Naive thymus-derived CD8-positive, alpha-beta T cell (primary cell): ENCODE data around the gene ERCC8. TPM values are rescaled to one million over a fixed set of nuclear protein-coding genes. Genes with fewer than 3 reads are reported as not detected.
"Not testable (repeated sequence)": the region's sequence is repeated elsewhere in the genome, so short reads cannot be mapped to it uniquely, and the experiment has no call there.

Experiments
- ATAC-seq, 2 donors: fragments of 150-1000 bp; cut with Tn5 transposase in 1 of 2; sonication (Bioruptor Pico), chemical (Tn5 transposase) in 1 of 2; 1 replicate in 1 of 2; 2 replicates in 1 of 2; pipeline ENCODE4 v1.10.0; 2021; ENCODE audit warnings: mild to moderate bottlenecking in 2 of 2, moderate library complexity in 2 of 2
- POLR2A ChIA-PET: fragments of 350-600 bp; sonication (Branson Sonifier 250); formaldehyde crosslinking; loops from one replicate; lab custom pipeline; 2021; ENCODE audit warnings: antibody characterized with exemption; lab: Charles Lee
- DNase-seq, 10 donors: peaks; one replicate each; pipeline versions ENCODE4 v3.0.0 to v3.0.0-alpha.2; 2020 to 2022
- H3K27ac Mint-ChIP-seq, 10 donors: one replicate each; pipeline ENCODE4 v1.8.0; 2020 to 2022; ENCODE audit warnings: mild to moderate bottlenecking in 10 of 10, mixed read lengths in 10 of 10, moderate library complexity in 4 of 10, inconsistent platforms in 1 of 10
- H3K27me3 Mint-ChIP-seq, 5 donors: one replicate each; pipeline ENCODE4 v1.8.0; 2021 to 2022; ENCODE audit warnings: mixed read lengths in 5 of 5
- H3K36me3 Mint-ChIP-seq, 3 donors: one replicate each; pipeline ENCODE4 v1.8.0; 2020 to 2022; ENCODE audit warnings: mixed read lengths in 3 of 3, mild to moderate bottlenecking in 2 of 3, inconsistent platforms in 1 of 3
- H3K4me1 Mint-ChIP-seq, 4 donors: one replicate each; pipeline ENCODE4 v1.8.0; 2021 to 2022; ENCODE audit warnings: mixed read lengths in 4 of 4
- H3K4me3 Mint-ChIP-seq, 10 donors: one replicate each; pipeline ENCODE4 v1.8.0; 2020 to 2022; ENCODE audit warnings: mild to moderate bottlenecking in 10 of 10, mixed read lengths in 10 of 10, moderate library complexity in 6 of 10, inconsistent platforms in 1 of 10
- H3K9me3 Mint-ChIP-seq, 9 donors: one replicate each; pipeline ENCODE4 v1.8.0; 2020 to 2022; ENCODE audit warnings: mixed read lengths in 9 of 9, mild to moderate bottlenecking in 3 of 9, inconsistent platforms in 1 of 9, moderate library complexity in 1 of 9
- polyA plus RNA-seq, 3 donors: library from polyadenylated mRNA; unstranded; fragments of 300-500 nt; fragmentation: Illumina TruSeq; gene quantifications; one replicate each; pipeline ENCODE4 v1.2.3, GENCODE V29; 2021
- total RNA-seq, 8 experiments: library from RNA in 2 of 8; stranded (reverse) in 2 of 8; gene quantifications; one replicate each; pipeline ENCODE4 v1.2.3 and lab custom pipeline; 2021 to 2026

The ERCC8 gene
- total and polyA plus RNA-seq, 5 experiments from 2014 or later, result 7.6 to 16.6 (median 12.7) TPM

DNA sequence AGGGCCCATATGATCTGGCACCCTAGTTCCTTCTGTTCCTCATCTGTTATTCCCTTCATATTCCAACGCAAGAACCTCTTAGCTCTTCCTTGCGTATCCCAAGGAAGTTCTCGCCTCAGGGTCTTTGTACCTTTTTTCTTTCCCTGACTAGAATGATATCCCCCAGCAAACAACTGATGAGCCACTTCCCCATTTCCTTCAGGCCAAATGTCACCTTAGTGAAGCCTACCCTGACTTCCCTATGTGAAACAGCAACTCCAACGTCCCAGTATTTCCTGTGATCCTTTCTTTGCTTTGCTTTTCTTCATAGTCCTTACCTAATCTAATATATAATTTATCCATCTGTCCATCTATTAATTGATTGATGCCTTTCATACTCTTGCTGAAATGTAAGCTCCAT lies 47.9 kb downstream of the ERCC8 start:
- POLR2A ChIA-PET, result no interaction called here
- DNase-seq (no peak), ATAC-seq (no peak)
- Mint-ChIP-seq H3K27me3 (no peaks in the 10 kb centered on the region), H3K4me3 (no peak overlapping the region), H3K27ac (no peak overlapping the region), H3K9me3 (peaks cover 0 to 2% (median 0%) of the 10 kb centered on the region in 9 donors), H3K4me1 (no peaks in the 10 kb centered on the region), H3K36me3 (peaks cover 25 to 66% (median 58%) of the 10 kb centered on the region in 3 donors)

DNA sequence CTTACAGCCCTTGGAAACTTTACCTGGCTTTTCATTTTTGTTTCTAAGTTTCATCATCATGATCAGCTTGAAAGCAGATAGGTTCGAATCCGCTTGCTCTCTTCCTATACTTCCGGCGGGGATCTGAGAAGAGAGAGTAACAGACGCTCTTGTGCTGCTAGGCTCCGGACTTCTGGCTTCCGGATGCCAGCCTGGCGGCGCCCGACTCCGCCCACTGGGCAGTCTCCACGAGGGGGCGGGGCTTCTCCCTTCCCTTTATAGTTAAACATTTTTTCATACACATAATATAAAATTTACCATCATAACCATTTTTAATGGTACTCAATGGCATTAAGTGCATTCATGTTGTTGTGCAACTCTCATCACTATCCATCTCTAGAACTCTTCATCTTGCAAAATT lies 51.3 kb downstream of the ERCC8 start:
- ATAC-seq, result no peak
- Mint-ChIP-seq H3K4me3 (no peak overlapping the region), H3K36me3 (peaks cover 27 to 70% (median 60%) of the 10 kb centered on the region in 3 donors), H3K27ac (no peak overlapping the region), H3K27me3 (no peaks in the 10 kb centered on the region), H3K4me1 (no peaks in the 10 kb centered on the region), H3K9me3 (peaks cover 0 to 2% (median 0%) of the 10 kb centered on the region in 9 donors)
- POLR2A ChIA-PET, result no interaction called here
- no peak for DNase-seq

DNA sequence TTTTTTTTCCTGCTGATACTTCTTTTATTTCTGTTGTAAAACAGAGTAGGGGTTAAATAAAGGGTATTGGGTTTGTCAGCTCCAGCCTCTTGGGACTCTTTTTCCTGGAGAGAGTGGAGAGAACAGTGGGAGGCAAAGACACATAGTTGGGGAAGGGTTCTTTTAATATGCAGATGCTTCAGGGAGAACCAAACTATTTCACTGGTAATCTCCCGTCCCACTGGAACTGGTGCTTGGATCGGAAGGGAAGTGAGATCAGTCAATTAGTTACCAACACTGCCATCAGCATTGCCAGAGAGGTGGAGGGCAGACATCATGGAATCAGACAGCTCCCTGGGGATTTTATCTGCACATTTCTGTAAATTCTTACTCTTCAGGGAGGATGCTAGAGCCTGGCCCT lies 53.2 kb downstream of the ERCC8 start:
- Mint-ChIP-seq H3K4me3 (no peak overlapping the region), H3K9me3 (peaks cover 0 to 2% (median 0%) of the 10 kb centered on the region in 9 donors), H3K36me3 (peaks cover 24 to 67% (median 52%) of the 10 kb centered on the region in 3 donors), H3K4me1 (no peaks in the 10 kb centered on the region), H3K27me3 (no peaks in the 10 kb centered on the region), H3K27ac (no peak overlapping the region)
- ATAC-seq (no peak), DNase-seq (no peak)
- POLR2A ChIA-PET, result no interaction called here

DNA sequence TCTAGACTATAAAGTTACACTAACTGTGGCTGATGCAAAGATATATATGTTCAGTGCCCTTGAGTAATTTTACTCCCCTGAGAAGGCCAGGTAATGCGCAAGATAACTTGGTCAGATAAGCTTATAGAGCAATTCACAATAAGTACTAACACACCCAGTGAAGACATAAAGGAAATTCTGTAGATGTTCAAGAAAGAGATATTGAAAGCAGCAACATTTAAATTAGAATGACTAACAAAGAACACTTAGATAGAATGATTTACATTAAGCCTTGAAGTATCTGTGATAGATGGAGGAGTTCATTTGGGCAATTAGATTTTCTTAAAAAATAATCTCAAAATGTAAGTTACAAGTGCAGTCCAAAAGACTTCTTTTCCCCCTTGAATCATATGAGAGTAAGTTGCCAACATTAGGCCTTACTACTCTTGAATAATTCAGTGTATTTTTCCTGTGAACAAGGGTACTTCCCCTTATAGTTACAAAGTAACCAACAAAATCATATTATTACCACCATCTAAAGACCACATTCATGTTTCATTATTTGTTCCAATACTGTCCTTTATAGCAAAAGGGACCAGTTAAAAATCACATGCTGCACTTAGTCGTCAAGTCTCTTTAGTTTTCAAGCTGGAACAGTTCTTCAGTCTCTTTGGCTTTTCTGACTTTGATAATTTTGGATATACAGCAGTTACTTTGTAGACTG lies 56.4 kb downstream of the ERCC8 start:
- peaks cover 0 to 3% (median 0%) of the 10 kb centered on the region in 9 donors for H3K9me3 Mint-ChIP-seq
- H3K27ac Mint-ChIP-seq, result no peak overlapping the region
- DNase-seq (no peak), ATAC-seq (no peak)
- POLR2A ChIA-PET, result no interaction called here
- H3K27me3 Mint-ChIP-seq, result no peaks in the 10 kb centered on the region
- H3K36me3 Mint-ChIP-seq, result peaks cover 32 to 65% (median 38%) of the 10 kb centered on the region in 3 donors
- H3K4me1 Mint-ChIP-seq, result no peaks in the 10 kb centered on the region
- no peak overlapping the region for H3K4me3 Mint-ChIP-seq

DNA sequence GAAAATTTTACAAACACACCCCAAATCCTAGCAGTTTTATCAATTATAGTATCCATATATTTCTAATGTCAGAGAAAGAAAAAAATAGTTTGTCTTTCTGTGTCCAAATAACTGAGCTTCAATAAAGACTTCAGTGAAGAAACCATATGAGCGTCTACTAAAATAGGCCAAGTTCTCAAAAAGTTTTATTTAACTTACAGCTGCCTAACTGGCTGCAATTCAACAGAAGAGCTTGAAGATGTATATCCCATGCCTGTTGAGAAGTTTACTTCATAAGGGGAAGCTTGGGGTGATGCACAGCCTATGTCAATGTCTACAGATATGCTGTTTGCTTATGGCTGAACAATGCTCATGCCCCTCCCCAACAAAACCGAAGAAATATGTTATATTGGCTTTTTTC lies 57.1 kb downstream of the ERCC8 start:
- POLR2A ChIA-PET, result no interaction called here
- no peak overlapping the region for H3K4me3 Mint-ChIP-seq
- no peak for ATAC-seq
- DNase-seq, result no peak
- no peak overlapping the region for H3K27ac Mint-ChIP-seq
- H3K4me1 Mint-ChIP-seq, result no peaks in the 10 kb centered on the region
- H3K36me3 Mint-ChIP-seq, result peaks cover 28 to 63% (median 32%) of the 10 kb centered on the region in 3 donors
- H3K27me3 Mint-ChIP-seq, result no peaks in the 10 kb centered on the region
- H3K9me3 Mint-ChIP-seq, result peaks cover 0 to 7% (median 0%) of the 10 kb centered on the region in 9 donors

DNA sequence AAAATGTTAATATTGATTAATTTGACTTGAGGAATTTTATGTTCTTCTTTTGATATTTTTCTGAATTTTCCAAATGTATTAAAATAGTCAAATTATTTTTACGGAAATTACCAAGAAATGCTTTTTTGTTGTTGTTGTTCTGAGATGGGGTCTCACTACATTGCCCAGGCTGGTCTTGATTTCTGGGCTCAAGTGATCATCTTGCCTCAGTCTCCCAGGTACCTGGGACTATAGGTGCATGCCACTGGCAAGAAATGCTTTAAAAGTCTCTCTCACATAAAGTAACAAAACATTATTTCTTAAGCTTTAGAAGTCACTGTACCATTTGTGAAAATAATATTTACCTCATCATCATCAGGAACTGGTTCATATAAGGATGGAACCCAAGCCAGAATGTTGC lies 57.8 kb downstream of the ERCC8 start:
- peaks cover 28 to 62% (median 32%) of the 10 kb centered on the region in 3 donors for H3K36me3 Mint-ChIP-seq
- no peaks in the 10 kb centered on the region for H3K4me1 Mint-ChIP-seq
- DNase-seq, result no peak
- no peak overlapping the region for H3K4me3 Mint-ChIP-seq
- H3K9me3 Mint-ChIP-seq, result peaks cover 0 to 7% (median 0%) of the 10 kb centered on the region in 9 donors
- no peak for ATAC-seq
- POLR2A ChIA-PET, result no interaction called here
- no peaks in the 10 kb centered on the region for H3K27me3 Mint-ChIP-seq
- no peak overlapping the region for H3K27ac Mint-ChIP-seq

DNA sequence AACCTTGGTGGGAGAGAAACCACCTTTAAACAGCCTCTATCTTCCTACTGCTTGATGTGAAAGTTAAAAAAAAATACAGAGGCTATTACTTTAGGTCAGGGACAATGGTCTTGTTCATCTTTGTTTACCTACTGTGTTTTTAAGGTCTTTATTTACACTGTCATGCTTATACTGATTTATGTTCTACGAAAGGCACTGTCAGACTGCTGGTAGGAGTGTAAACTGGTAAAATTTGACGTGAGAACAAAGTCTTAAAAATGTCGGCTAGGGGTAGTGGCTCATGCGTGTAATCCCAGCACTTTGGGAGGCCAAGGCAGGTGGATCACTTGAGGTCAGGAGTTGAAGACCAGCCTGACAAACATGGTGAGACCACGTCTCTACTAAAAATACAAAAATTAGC lies 58.7 kb downstream of the ERCC8 start:
- POLR2A ChIA-PET, result no interaction called here
- Mint-ChIP-seq H3K4me1 (no peaks in the 10 kb centered on the region), H3K9me3 (peaks cover 0 to 13% (median 2%) of the 10 kb centered on the region in 9 donors), H3K36me3 (peaks cover 28 to 63% (median 32%) of the 10 kb centered on the region in 3 donors), H3K4me3 (no peak overlapping the region), H3K27ac (no peak overlapping the region), H3K27me3 (no peaks in the 10 kb centered on the region)
- ATAC-seq (no peak), DNase-seq (no peak)

DNA sequence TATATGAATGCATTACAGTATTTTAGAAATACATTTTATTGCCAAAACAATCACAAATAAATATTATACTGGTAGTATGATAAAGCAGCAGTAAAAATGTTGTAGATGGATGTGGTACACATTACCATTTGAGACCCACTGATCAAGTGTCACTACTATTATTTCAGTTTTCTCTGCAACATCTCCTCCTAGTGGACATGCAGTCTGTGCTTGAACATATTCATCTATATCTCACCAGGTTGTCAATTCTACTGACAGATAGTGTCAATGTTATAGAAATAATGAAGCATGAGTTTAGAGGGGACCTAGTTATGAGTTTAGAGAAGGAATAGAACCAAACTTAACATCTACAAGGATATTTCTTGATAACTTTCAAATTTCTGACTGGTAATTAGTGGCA lies 61.6 kb downstream of the ERCC8 start:
- no peak overlapping the region for H3K4me3 Mint-ChIP-seq
- POLR2A ChIA-PET, result no interaction called here
- H3K4me1 Mint-ChIP-seq, result no peaks in the 10 kb centered on the region

DNA sequence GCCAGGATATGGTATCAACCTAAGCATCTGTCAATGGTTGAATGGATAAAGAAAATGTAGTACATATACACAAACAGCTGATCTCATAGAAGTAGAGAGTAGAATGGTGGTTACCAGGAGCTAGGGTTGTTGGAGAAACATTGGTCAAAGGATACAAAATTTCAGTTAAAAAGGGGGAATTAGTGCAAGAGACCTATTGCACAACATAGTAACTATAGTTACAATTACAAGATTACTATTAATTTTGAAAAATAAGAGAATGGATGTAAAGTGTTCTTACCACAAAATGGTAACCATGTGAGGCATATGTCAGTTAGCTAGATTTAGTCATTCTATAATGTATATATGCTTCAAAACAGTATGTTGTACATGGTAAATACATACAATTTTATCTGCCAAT lies 72.0 kb downstream of the ERCC8 start:
- H3K4me3 Mint-ChIP-seq, result no peak overlapping the region
- H3K36me3 Mint-ChIP-seq, result peaks cover 29 to 54% (median 36%) of the 10 kb centered on the region in 3 donors
- no peaks in the 10 kb centered on the region for H3K4me1 Mint-ChIP-seq
- DNase-seq (no peak), ATAC-seq (no peak)
- H3K9me3 Mint-ChIP-seq, result peaks cover 5 to 59% (median 29%) of the 10 kb centered on the region in 9 donors
- H3K27ac Mint-ChIP-seq, result no peak overlapping the region
- POLR2A ChIA-PET, result no interaction called here
- H3K27me3 Mint-ChIP-seq, result no peaks in the 10 kb centered on the region

More for the DNA sequence above, 61.6 kb downstream of the ERCC8 start:
- H3K36me3 Mint-ChIP-seq, result peaks cover 15 to 47% (median 25%) of the 10 kb centered on the region in 3 donors
- no peaks in the 10 kb centered on the region for H3K27me3 Mint-ChIP-seq
- H3K9me3 Mint-ChIP-seq, result peaks cover 0 to 25% (median 10%) of the 10 kb centered on the region in 9 donors
- ATAC-seq, result no peak
- DNase-seq, result no peak
- no peak overlapping the region for H3K27ac Mint-ChIP-seq

DNA sequence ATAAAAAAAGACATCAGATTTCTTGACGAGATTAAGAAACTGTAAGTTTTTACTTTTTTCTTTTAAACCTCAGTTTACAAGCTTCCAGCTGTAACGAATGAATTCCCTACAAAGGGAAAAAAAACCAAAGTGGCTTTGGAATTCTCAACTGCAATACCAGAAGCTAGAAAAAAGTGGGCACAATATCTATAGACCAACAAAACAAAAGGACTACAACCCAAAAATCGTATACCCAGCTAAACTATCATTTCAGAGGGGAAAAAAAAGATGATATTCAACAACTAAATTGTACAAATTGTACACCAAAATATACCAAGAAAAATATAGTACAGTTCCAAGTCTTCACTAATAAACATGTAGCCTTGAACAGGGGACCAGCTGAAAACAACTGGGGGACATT lies 74.0 kb downstream of the ERCC8 start:
- H3K36me3 Mint-ChIP-seq, result peaks cover 29 to 52% (median 36%) of the 10 kb centered on the region in 3 donors
- no peaks in the 10 kb centered on the region for H3K27me3 Mint-ChIP-seq
- ATAC-seq, result no peak
- no peak for DNase-seq
- no peak overlapping the region for H3K4me3 Mint-ChIP-seq
- H3K27ac Mint-ChIP-seq, result no peak overlapping the region
- no peaks in the 10 kb centered on the region for H3K4me1 Mint-ChIP-seq
- POLR2A ChIA-PET, result no interaction called here
- H3K9me3 Mint-ChIP-seq, result peaks cover 5 to 65% (median 29%) of the 10 kb centered on the region in 9 donors

DNA sequence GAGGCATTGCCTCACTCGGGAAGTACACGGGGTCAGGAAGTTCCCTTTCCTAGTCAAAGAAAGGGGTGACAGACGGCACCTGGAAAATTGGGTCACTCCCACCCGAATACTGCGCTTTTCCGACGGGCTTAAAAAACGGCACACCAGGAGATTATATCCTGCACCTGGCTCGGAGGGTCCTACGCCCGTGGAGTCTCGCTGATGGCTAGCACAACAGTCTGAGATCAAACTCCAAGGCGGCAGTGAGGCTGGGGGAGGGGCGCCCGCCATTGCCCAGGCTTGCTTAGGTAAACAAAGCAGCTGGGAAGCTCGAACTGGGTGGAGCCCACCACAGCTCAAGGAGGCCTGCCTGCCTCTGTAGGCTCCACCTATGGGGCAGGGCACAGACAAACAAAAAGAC lies 84.3 kb downstream of the ERCC8 start:
- H3K27me3 Mint-ChIP-seq, ATAC-seq, POLR2A ChIA-PET, DNase-seq, H3K4me3 Mint-ChIP-seq, H3K27ac Mint-ChIP-seq, H3K4me1 Mint-ChIP-seq: not testable (repeated sequence)
- Mint-ChIP-seq H3K9me3 (peaks cover 0 to 38% (median 18%) of the 10 kb centered on the region in 9 donors), H3K36me3 (peaks cover 4 to 39% (median 10%) of the 10 kb centered on the region in 3 donors)

DNA sequence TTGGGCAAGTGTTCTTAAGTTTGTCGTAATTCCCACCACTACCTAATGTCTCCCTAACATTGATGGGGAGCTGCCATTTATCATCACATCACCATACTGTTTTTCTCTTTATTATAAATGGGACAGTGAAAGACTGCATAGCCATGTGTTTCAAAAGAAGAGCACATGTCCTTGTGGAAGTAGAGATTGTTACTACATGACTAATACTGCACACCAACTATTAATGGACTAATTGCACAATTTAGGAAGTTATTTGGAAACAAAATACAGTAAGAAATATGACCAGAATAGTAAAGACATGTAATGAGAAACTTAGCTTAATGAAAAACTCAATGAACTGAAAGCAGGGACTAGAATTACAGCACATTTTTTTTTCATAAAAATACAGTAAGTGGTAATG lies 88.8 kb downstream of the ERCC8 start:
- POLR2A ChIA-PET, result no interaction called here
- H3K36me3 Mint-ChIP-seq, result peaks cover 4 to 17% (median 4%) of the 10 kb centered on the region in 3 donors
- no peaks in the 10 kb centered on the region for H3K4me1 Mint-ChIP-seq
- H3K27me3 Mint-ChIP-seq, result no peaks in the 10 kb centered on the region
- H3K27ac Mint-ChIP-seq, result no peak overlapping the region
- DNase-seq (no peak), ATAC-seq (no peak)
- H3K9me3 Mint-ChIP-seq, result peaks cover 0 to 18% (median 8%) of the 10 kb centered on the region in 9 donors
- H3K4me3 Mint-ChIP-seq, result no peak overlapping the region

DNA sequence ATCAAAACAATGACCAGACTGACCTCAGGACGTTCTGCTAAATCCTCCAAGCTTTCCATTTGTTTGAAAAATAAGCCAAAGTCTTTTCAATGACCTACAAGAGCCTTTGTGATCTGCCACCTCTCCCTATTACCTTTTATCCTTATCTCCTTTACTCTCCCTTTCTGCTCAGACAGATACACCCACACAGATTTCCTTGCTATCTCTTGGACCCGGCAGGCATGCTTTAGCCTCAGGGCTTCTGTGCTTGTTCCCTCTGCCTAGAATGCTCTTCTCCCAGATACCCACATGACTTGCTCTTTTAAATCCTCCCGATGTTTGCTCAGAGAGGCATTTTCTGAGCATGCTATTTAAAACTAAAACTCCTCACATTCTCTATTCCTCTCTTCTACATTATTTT lies 91.9 kb downstream of the ERCC8 start:
- Mint-ChIP-seq H3K4me1 (no peaks in the 10 kb centered on the region), H3K4me3 (no peak overlapping the region), H3K36me3 (peaks cover 0 to 8% (median 0%) of the 10 kb centered on the region in 3 donors), H3K27me3 (peaks cover 0 to 3% (median 0%) of the 10 kb centered on the region in 5 donors), H3K9me3 (peaks cover 0 to 7% (median 4%) of the 10 kb centered on the region in 9 donors), H3K27ac (no peak overlapping the region)
- no peak for DNase-seq
- POLR2A ChIA-PET, result no interaction called here
- no peak for ATAC-seq
